Central memory CD8-positive, alpha-beta T cell (primary cell): Measurements from ENCODE around the gene MAFF.

Source experiments
- ATAC-seq: fragments of 150-1000 bp; cut with Tn5 transposase; replicated peaks from 2 replicates; pipeline ENCODE4 v1.10.0; 2022; ENCODE audit warnings: mild to moderate bottlenecking, moderate FRiP score, moderate number of reproducible peaks; ENCODE audit not compliant: poor library complexity, severe bottlenecking; ENCODE audit errors: extremely low read depth
- DNase-seq, 2 donors: peaks; one replicate each; pipeline ENCODE4 v3.0.0; 2021; ENCODE audit warnings: low spot score in 2 of 2
- H3K27ac Mint-ChIP-seq: one replicate; pipeline ENCODE4 v1.8.0; 2022; ENCODE audit warnings: low read depth, mild to moderate bottlenecking, moderate library complexity, mixed read lengths
- H3K27me3 Mint-ChIP-seq: one replicate; pipeline ENCODE4 v1.8.0; 2022; ENCODE audit warnings: mixed read lengths
- H3K36me3 Mint-ChIP-seq: one replicate; pipeline ENCODE4 v1.8.0; 2022; ENCODE audit warnings: mild to moderate bottlenecking, moderate library complexity, mixed read lengths; ENCODE audit not compliant: insufficient read depth
- H3K4me1 Mint-ChIP-seq: one replicate; pipeline ENCODE4 v1.8.0; 2022; ENCODE audit warnings: mixed read lengths
- H3K4me3 Mint-ChIP-seq: one replicate; pipeline ENCODE4 v1.8.0; 2022; ENCODE audit warnings: mild to moderate bottlenecking, moderate library complexity, mixed read lengths
- H3K9me3 Mint-ChIP-seq: one replicate; pipeline ENCODE4 v1.8.0; 2022; ENCODE audit warnings: mixed read lengths

MAFF gene

GRCh38 chr22:38239101-38239761, 37.4 kb downstream of the MAFF start:
- peaks cover 11% of the 10 kb centered on the region for H3K4me1 Mint-ChIP-seq
- DNase-seq, result no peak
- no peaks in the 10 kb centered on the region for H3K27me3 Mint-ChIP-seq
- H3K4me3 Mint-ChIP-seq, result no peak overlapping the region
- no peaks in the 10 kb centered on the region for H3K9me3 Mint-ChIP-seq
- ATAC-seq, result no peak
- H3K36me3 Mint-ChIP-seq, result peaks cover 18% of the 10 kb centered on the region
- H3K27ac Mint-ChIP-seq, result no peak overlapping the region

GRCh38 chr22:38240734-38241252, 39.0 kb downstream of the MAFF start:
- ATAC-seq (no peak), DNase-seq (no peak)
- Mint-ChIP-seq H3K9me3 (no peaks in the 10 kb centered on the region), H3K4me3 (no peak overlapping the region), H3K27me3 (no peaks in the 10 kb centered on the region), H3K4me1 (peaks cover 11% of the 10 kb centered on the region), H3K27ac (no peak overlapping the region), H3K36me3 (peaks cover 18% of the 10 kb centered on the region)

- no peak for DNase-seq
- Mint-ChIP-seq H3K27ac (no peak overlapping the region), H3K9me3 (no peaks in the 10 kb centered on the region), H3K4me3 (no peak overlapping the region), H3K27me3 (no peaks in the 10 kb centered on the region), H3K4me1 (peaks cover 11% of the 10 kb centered on the region), H3K36me3 (peaks cover 16% of the 10 kb centered on the region)
- no peak for ATAC-seq
Measured at GRCh38 chr22:38243007-38243765, 41.4 kb downstream of the MAFF start.

- Mint-ChIP-seq H3K4me1 (peaks cover 17% of the 10 kb centered on the region), H3K27ac (no peak overlapping the region), H3K9me3 (no peaks in the 10 kb centered on the region), H3K36me3 (peaks cover 15% of the 10 kb centered on the region), H3K4me3 (no peak overlapping the region), H3K27me3 (no peaks in the 10 kb centered on the region)
- DNase-seq, result no peak
- no peak for ATAC-seq
Measured at GRCh38 chr22:38244106-38244505, 42.3 kb downstream of the MAFF start.

GRCh38 chr22:38246046-38246658, 44.4 kb downstream of the MAFF start:
- H3K27ac Mint-ChIP-seq, result no peak overlapping the region
- DNase-seq (no peak), ATAC-seq (no peak)
- H3K9me3 Mint-ChIP-seq, result no peaks in the 10 kb centered on the region
- peaks cover 11% of the 10 kb centered on the region for H3K36me3 Mint-ChIP-seq
- H3K27me3 Mint-ChIP-seq, result no peaks in the 10 kb centered on the region
- H3K4me1 Mint-ChIP-seq, result peaks cover 12% of the 10 kb centered on the region
- H3K4me3 Mint-ChIP-seq, result no peak overlapping the region

- no peak for DNase-seq
- Mint-ChIP-seq H3K36me3 (peaks cover 11% of the 10 kb centered on the region), H3K9me3 (no peaks in the 10 kb centered on the region), H3K4me1 (peaks cover 12% of the 10 kb centered on the region), H3K4me3 (no peak overlapping the region), H3K27ac (no peak overlapping the region), H3K27me3 (no peaks in the 10 kb centered on the region)
- ATAC-seq, result no peak
Measured at GRCh38 chr22:38246692-38247091, 44.9 kb downstream of the MAFF start.

- Mint-ChIP-seq H3K4me1 (peaks cover 12% of the 10 kb centered on the region), H3K4me3 (no peak overlapping the region), H3K9me3 (no peaks in the 10 kb centered on the region), H3K27ac (no peak overlapping the region), H3K27me3 (no peaks in the 10 kb centered on the region), H3K36me3 (peaks cover 8% of the 10 kb centered on the region)
- ATAC-seq, result no peak
- DNase-seq, result no peak
Measured at GRCh38 chr22:38247713-38248112, 45.9 kb downstream of the MAFF start.

GRCh38 chr22:38248280-38248679, 46.5 kb downstream of the MAFF start:
- H3K9me3 Mint-ChIP-seq, result no peaks in the 10 kb centered on the region
- ATAC-seq (no peak), DNase-seq (no peak)
- no peak overlapping the region for H3K4me3 Mint-ChIP-seq
- no peak overlapping the region for H3K27ac Mint-ChIP-seq
- no peaks in the 10 kb centered on the region for H3K27me3 Mint-ChIP-seq
- H3K36me3 Mint-ChIP-seq, result peaks cover 7% of the 10 kb centered on the region
- peaks cover 12% of the 10 kb centered on the region for H3K4me1 Mint-ChIP-seq

GRCh38 chr22:38249301-38249700, 47.5 kb downstream of the MAFF start:
- peaks cover 5% of the 10 kb centered on the region for H3K36me3 Mint-ChIP-seq
- H3K27me3 Mint-ChIP-seq, result no peaks in the 10 kb centered on the region
- DNase-seq (no peak), ATAC-seq (no peak)
- no peak overlapping the region for H3K4me3 Mint-ChIP-seq
- H3K9me3 Mint-ChIP-seq, result no peaks in the 10 kb centered on the region
- peaks cover 12% of the 10 kb centered on the region for H3K4me1 Mint-ChIP-seq
- no peak overlapping the region for H3K27ac Mint-ChIP-seq

GRCh38 chr22:38249803-38250642, 48.2 kb downstream of the MAFF start:
- DNase-seq (no peak), ATAC-seq (no peak)
- peaks cover 5% of the 10 kb centered on the region for H3K36me3 Mint-ChIP-seq
- H3K27me3 Mint-ChIP-seq, result no peaks in the 10 kb centered on the region
- H3K4me1 Mint-ChIP-seq, result peaks cover 12% of the 10 kb centered on the region
- no peak overlapping the region for H3K27ac Mint-ChIP-seq
- H3K4me3 Mint-ChIP-seq, result no peak overlapping the region
- no peaks in the 10 kb centered on the region for H3K9me3 Mint-ChIP-seq

- no peak overlapping the region for H3K4me3 Mint-ChIP-seq
- ATAC-seq (no peak), DNase-seq (no peak)
- no peaks in the 10 kb centered on the region for H3K27me3 Mint-ChIP-seq
- peaks cover 5% of the 10 kb centered on the region for H3K36me3 Mint-ChIP-seq
- H3K9me3 Mint-ChIP-seq, result no peaks in the 10 kb centered on the region
- no peak overlapping the region for H3K27ac Mint-ChIP-seq
- H3K4me1 Mint-ChIP-seq, result peaks cover 12% of the 10 kb centered on the region
Measured at GRCh38 chr22:38250643-38251340, 49.0 kb downstream of the MAFF start.

GRCh38 chr22:38251341-38251692, 49.5 kb downstream of the MAFF start:
- Mint-ChIP-seq H3K36me3 (peaks cover 5% of the 10 kb centered on the region), H3K27ac (no peak overlapping the region), H3K9me3 (no peaks in the 10 kb centered on the region), H3K4me1 (peaks cover 12% of the 10 kb centered on the region), H3K4me3 (no peak overlapping the region), H3K27me3 (no peaks in the 10 kb centered on the region)
- ATAC-seq, result no peak
- DNase-seq, result no peak
